ENCODE measurements around the gene MDK. TPM values are rescaled to one million over a fixed set of nuclear protein-coding genes. Genes with fewer than 3 reads are reported as not detected.
A peak's percentile ranks its signal among the peaks of the same experiment; 100 is the strongest.

Gene MDK
- total and polyA plus RNA-seq, 2 donors from 2014 or later = 26.3 to 38.3 TPM

- peak; percentile 72 to 92 (median 85) for DNase-seq
- FAIRE-seq = no peak
- H3K27ac ChIP-seq (ENCODE audit: low read depth in 2 of 2, low read length in 2 of 2) = peak overlapping the region; percentile 32 to 52
- no peaks in the 10 kb centered on the region for H3K27me3 ChIP-seq (ENCODE audit: control insufficient read depth, insufficient read depth, low read length)
- H3K36me3 ChIP-seq (ENCODE audit: control insufficient read depth in 2 of 3, insufficient read depth in 3 of 3, low read length in 3 of 3) = peaks cover 0 to 7% (median 2%) of the 10 kb centered on the region in 3 donors
- H3K9me3 ChIP-seq (ENCODE audit: control insufficient read depth in 2 of 3, insufficient read depth in 1 of 3, low read length in 3 of 3) = no peaks in the 10 kb centered on the region
- peak overlapping the region; percentile 26 to 61 (median 61) for H3K4me3 ChIP-seq (ENCODE audit: low read length in 3 of 3)
- intact Hi-C loops (cut with DNase I) = loop anchor here (10.0 kb wide), 1 partner anchor 154 kb away; no protein-coding TSS in a partner anchor
- no peak for TF ChIP-seq CTCF (IDR thresholded peaks at IDR 0.05; ENCODE audit: borderline replicate concordance, extremely low read depth, insufficient read depth)
- H3K9ac ChIP-seq (ENCODE audit: low read length in 3 of 3) = peak overlapping the region in 1 of 3 donors; percentile 61
- H3K4me1 ChIP-seq (ENCODE audit: control insufficient read depth in 2 of 3, insufficient read depth in 2 of 3, low read depth in 1 of 3, low read length in 3 of 3) = peaks cover 0 to 8% (median 4%) of the 10 kb centered on the region in 3 donors
Observed at GRCh38 chr11:46380340-46381047, 975 bp upstream of the MDK start.

- DNase-seq = peak; percentile 52 to 85 (median 73)
- FAIRE-seq = no peak
Observed at GRCh38 chr11:46381819-46382645, 563 bp downstream of the MDK start.

GRCh38 chr11:46382646-46383403 lies 1.4 kb downstream of the MDK start:
- Histone ChIP-seq H3K9ac (ENCODE audit: low read length in 3 of 3) (no peak overlapping the region), H3K36me3 (ENCODE audit: control insufficient read depth in 2 of 3, insufficient read depth in 3 of 3, low read length in 3 of 3) (no peaks in the 10 kb centered on the region), H3K9me3 (ENCODE audit: control insufficient read depth in 2 of 3, insufficient read depth in 1 of 3, low read length in 3 of 3) (no peaks in the 10 kb centered on the region), H3K27ac (ENCODE audit: low read depth in 2 of 2, low read length in 2 of 2) (no peak overlapping the region), H3K27me3 (ENCODE audit: control insufficient read depth, insufficient read depth, low read length) (no peaks in the 10 kb centered on the region), H3K4me1 (ENCODE audit: control insufficient read depth in 2 of 3, insufficient read depth in 2 of 3, low read depth in 1 of 3, low read length in 3 of 3) (peaks cover 0 to 8% (median 4%) of the 10 kb centered on the region in 3 donors), H3K4me3 (ENCODE audit: low read length in 3 of 3) (peak overlapping the region in 1 of 3 donors; percentile 64)
- no peak for FAIRE-seq
- peak in 4 of 5 donors; percentile 50 to 77 (median 64) for DNase-seq
- intact Hi-C loops (cut with DNase I) = loop anchor here (10.0 kb wide), 1 partner anchor 152 kb away; no protein-coding TSS in a partner anchor
- TF ChIP-seq CTCF (IDR thresholded peaks at IDR 0.05; ENCODE audit: borderline replicate concordance, extremely low read depth, insufficient read depth) = peak; percentile 34

More at GRCh38 chr11:46381819-46382645, 563 bp downstream of the MDK start:
- intact Hi-C loops (cut with DNase I) = loop anchor here (10.0 kb wide), 1 partner anchor 153 kb away; no protein-coding TSS in a partner anchor
- no peak for TF ChIP-seq CTCF (IDR thresholded peaks at IDR 0.05; ENCODE audit: borderline replicate concordance, extremely low read depth, insufficient read depth)
- no peaks in the 10 kb centered on the region for H3K9me3 ChIP-seq (ENCODE audit: control insufficient read depth in 2 of 3, insufficient read depth in 1 of 3, low read length in 3 of 3)
- peak overlapping the region in 2 of 3 donors; percentile 39 to 64 for H3K4me3 ChIP-seq (ENCODE audit: low read length in 3 of 3)
- H3K36me3 ChIP-seq (ENCODE audit: control insufficient read depth in 2 of 3, insufficient read depth in 3 of 3, low read length in 3 of 3) = no peaks in the 10 kb centered on the region
- peaks cover 0 to 8% (median 4%) of the 10 kb centered on the region in 3 donors for H3K4me1 ChIP-seq (ENCODE audit: control insufficient read depth in 2 of 3, insufficient read depth in 2 of 3, low read depth in 1 of 3, low read length in 3 of 3)
- H3K27ac ChIP-seq (ENCODE audit: low read depth in 2 of 2, low read length in 2 of 2) = no peak overlapping the region
- H3K9ac ChIP-seq (ENCODE audit: low read length in 3 of 3) = no peak overlapping the region
- no peaks in the 10 kb centered on the region for H3K27me3 ChIP-seq (ENCODE audit: control insufficient read depth, insufficient read depth, low read length)

Data from kidney (tissue), 14 donors.